Osteoblast (primary cell): ENCODE results near the gene RASAL2. TPM values are rescaled to one million over a fixed set of nuclear protein-coding genes. Genes with fewer than 3 reads are reported as not detected.
"Not testable (repeated sequence)": the region's sequence is repeated elsewhere in the genome, so short reads cannot be mapped to it uniquely, and the experiment has no call there.

Source experiments
- DNase-seq: peaks from one replicate; pipeline ENCODE4 v3.0.0; 2011; ENCODE audit warnings: low spot score, mixed read lengths; ENCODE audit not compliant: insufficient read length; ENCODE audit errors: missing footprints
- H2AFZ ChIP-seq: 2 replicates; pipeline ENCODE4 v1.6.0; 2011; ENCODE audit warnings: mild to moderate bottlenecking, low read length
- H3K27ac ChIP-seq: 2 replicates; pipeline ENCODE4 v1.5.1; 2011; ENCODE audit warnings: mild to moderate bottlenecking, low read depth, low read length, moderate library complexity
- H3K27me3 ChIP-seq: 2 replicates; pipeline ENCODE4 v1.6.0; 2012; ENCODE audit warnings: mild to moderate bottlenecking, control low read depth, inconsistent platforms, low read length, moderate library complexity; ENCODE audit not compliant: insufficient read depth
- H3K36me3 ChIP-seq: 2 replicates; pipeline ENCODE4 v1.5.1; 2011; ENCODE audit warnings: mild to moderate bottlenecking, low read length, control low read depth, moderate library complexity; ENCODE audit not compliant: insufficient read depth
- H3K4me1 ChIP-seq: 2 replicates; pipeline ENCODE4 v1.5.1; 2011; ENCODE audit warnings: mild to moderate bottlenecking, low read length, control low read depth, moderate library complexity; ENCODE audit not compliant: insufficient read depth
- H3K4me2 ChIP-seq: 2 replicates; pipeline ENCODE4 v1.6.0; 2011; ENCODE audit warnings: mild to moderate bottlenecking, low read length; ENCODE audit not compliant: insufficient read depth
- H3K4me3 ChIP-seq: fragments of 200-600 bp; sonication (generic); 3 replicates; pipeline ENCODE4 v1.5.1; 2012; ENCODE audit warnings: mild to moderate bottlenecking, low read length, inconsistent platforms; ENCODE audit not compliant: insufficient read depth
- H3K79me2 ChIP-seq: 2 replicates; pipeline ENCODE4 v1.6.0; 2012; ENCODE audit warnings: mild to moderate bottlenecking, low read length, control low read depth, inconsistent platforms; ENCODE audit not compliant: insufficient read depth
- H3K9me3 ChIP-seq: 2 replicates; pipeline ENCODE4 v1.5.1; 2011; ENCODE audit warnings: low read depth, low read length, control low read depth
- H4K20me1 ChIP-seq: 2 replicates; pipeline ENCODE4 v1.6.0; 2012; ENCODE audit warnings: mild to moderate bottlenecking, low read length, control low read depth; ENCODE audit not compliant: insufficient read depth
- CTCF ChIP-seq: IDR thresholded peaks from 2 replicates; pipeline ENCODE4 v1.5.1; 2011; ENCODE audit warnings: mild to moderate bottlenecking, low read depth, low read length, moderate library complexity; ENCODE audit errors: extremely low read depth
- total RNA-seq: library from RNA; depleted of rRNA; stranded (reverse); fragments of >200 nt; gene quantifications from 2 replicates; pipeline ENCODE4 v1.2.3, GENCODE V29; 2012

The RASAL2 gene
- total RNA-seq, 1 donor, result 59.4 TPM

GRCh38 chr1:178385662-178386061 lies 291.8 kb downstream of the RASAL2 start:
- Histone ChIP-seq H3K9me3 (no peaks in the 10 kb centered on the region), H3K79me2 (peaks cover 54% of the 10 kb centered on the region), H3K36me3 (no peaks in the 10 kb centered on the region), H3K4me2 (no peak overlapping the region), H3K4me3 (no peak overlapping the region), H3K4me1 (peaks cover 27% of the 10 kb centered on the region), H3K27me3 (no peaks in the 10 kb centered on the region), H2AFZ (no peak overlapping the region), H3K27ac (no peak overlapping the region), H4K20me1 (peaks cover 4% of the 10 kb centered on the region)
- no peak for TF ChIP-seq CTCF
- DNase-seq, result no peak

GRCh38 chr1:178388418-178389145 lies 294.7 kb downstream of the RASAL2 start:
- H2AFZ ChIP-seq, result no peak overlapping the region
- peak overlapping the region; percentile 44 for H3K27ac ChIP-seq
- peaks cover 7% of the 10 kb centered on the region for H4K20me1 ChIP-seq
- H3K4me2 ChIP-seq, result peak overlapping the region; percentile 15
- no peak for DNase-seq
- TF ChIP-seq CTCF, result no peak
- peaks cover 28% of the 10 kb centered on the region for H3K4me1 ChIP-seq
- no peak overlapping the region for H3K4me3 ChIP-seq
- no peaks in the 10 kb centered on the region for H3K36me3 ChIP-seq
- H3K27me3 ChIP-seq, result no peaks in the 10 kb centered on the region
- peaks cover 49% of the 10 kb centered on the region for H3K79me2 ChIP-seq
- no peaks in the 10 kb centered on the region for H3K9me3 ChIP-seq

- H3K79me2 ChIP-seq, result peaks cover 43% of the 10 kb centered on the region
- H3K9me3 ChIP-seq, result no peaks in the 10 kb centered on the region
- peaks cover 28% of the 10 kb centered on the region for H3K4me1 ChIP-seq
- peak overlapping the region; percentile 15 for H3K4me2 ChIP-seq
- peaks cover 7% of the 10 kb centered on the region for H4K20me1 ChIP-seq
- H2AFZ ChIP-seq, result no peak overlapping the region
- DNase-seq, result peak; percentile 79
- TF ChIP-seq CTCF, result no peak
- H3K36me3 ChIP-seq, result no peaks in the 10 kb centered on the region
- no peak overlapping the region for H3K4me3 ChIP-seq
- peak overlapping the region; percentile 19 for H3K27ac ChIP-seq
- H3K27me3 ChIP-seq, result no peaks in the 10 kb centered on the region
Measured at GRCh38 chr1:178389441-178389840, 295.5 kb downstream of the RASAL2 start.

GRCh38 chr1:178390280-178390679 lies 296.4 kb downstream of the RASAL2 start:
- not testable (repeated sequence) for DNase-seq, H3K4me2 ChIP-seq, H3K27ac ChIP-seq, H3K4me3 ChIP-seq, H3K9me3 ChIP-seq, H3K27me3 ChIP-seq, H4K20me1 ChIP-seq, H2AFZ ChIP-seq, H3K36me3 ChIP-seq
- Histone ChIP-seq H3K79me2 (peaks cover 38% of the 10 kb centered on the region), H3K4me1 (peaks cover 28% of the 10 kb centered on the region)
